ENCODE measurements around the gene CDS2. TPM values are rescaled to one million over a fixed set of nuclear protein-coding genes. Genes with fewer than 3 reads are reported as not detected.

The CDS2 gene
- total and polyA plus RNA-seq, 2 of the 13 experiments (the other 11 are each of a cell fraction or from before 2014, with no cell fraction given), result 81.3 to 153 TPM

DNA sequence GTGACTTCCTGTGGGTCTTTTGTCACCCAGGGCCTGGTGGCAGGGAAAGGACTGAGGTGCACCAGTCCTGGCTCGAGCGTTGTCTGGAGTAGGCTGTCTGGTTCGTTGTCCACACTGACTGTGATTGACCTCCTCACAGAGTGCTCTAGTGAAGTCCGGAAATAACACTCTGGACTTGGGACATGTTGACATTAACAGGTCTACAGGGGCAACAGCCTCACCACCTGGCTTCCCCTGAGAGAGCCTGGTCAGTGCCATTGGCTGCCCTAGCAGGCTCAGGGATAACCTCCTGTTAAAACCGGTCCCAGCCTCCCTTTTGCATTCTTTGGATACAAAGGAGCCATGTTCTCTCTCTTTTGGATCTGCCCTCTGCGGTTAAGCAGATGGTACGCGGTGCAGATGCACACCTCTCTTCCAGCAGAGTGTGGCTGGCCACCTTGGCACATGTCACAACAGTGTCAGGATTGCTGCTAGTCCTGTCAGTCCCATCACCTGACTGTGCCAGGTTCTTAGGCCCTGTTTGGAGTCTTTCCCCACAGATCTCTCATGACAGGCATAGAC is 46.2 kb downstream of the CDS2 start (continued):
- TF ChIP-seq, protein P1, sequence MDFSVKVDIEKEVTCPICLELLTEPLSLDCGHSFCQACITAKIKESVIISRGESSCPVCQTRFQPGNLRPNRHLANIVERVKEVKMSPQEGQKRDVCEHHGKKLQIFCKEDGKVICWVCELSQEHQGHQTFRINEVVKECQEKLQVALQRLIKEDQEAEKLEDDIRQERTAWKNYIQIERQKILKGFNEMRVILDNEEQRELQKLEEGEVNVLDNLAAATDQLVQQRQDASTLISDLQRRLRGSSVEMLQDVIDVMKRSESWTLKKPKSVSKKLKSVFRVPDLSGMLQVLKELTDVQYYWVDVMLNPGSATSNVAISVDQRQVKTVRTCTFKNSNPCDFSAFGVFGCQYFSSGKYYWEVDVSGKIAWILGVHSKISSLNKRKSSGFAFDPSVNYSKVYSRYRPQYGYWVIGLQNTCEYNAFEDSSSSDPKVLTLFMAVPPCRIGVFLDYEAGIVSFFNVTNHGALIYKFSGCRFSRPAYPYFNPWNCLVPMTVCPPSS (IDR thresholded peaks at IDR 0.05), result no peak
- TF ChIP-seq IKZF1 (IDR thresholded peaks at IDR 0.05), result no peak
- no peak for TF ChIP-seq USF2 (IDR thresholded peaks at IDR 0.05; ENCODE audit: low read depth, low read length)
- TF ChIP-seq USF2 (CRISPR knock-in tag; IDR thresholded peaks at IDR 0.05; ENCODE audit: borderline replicate concordance), result no peak
- no peak for TF ChIP-seq HNF1A (IDR thresholded peaks at IDR 0.05; ENCODE audit: low read depth)
- TF ChIP-seq HNF1A (CRISPR knock-in tag; IDR thresholded peaks at IDR 0.05; ENCODE audit: borderline replicate concordance), result no peak
- 0 out of 2 replicates have a peak, but pooled peaks have one; percentile 38 for TF ChIP-seq TBX3 (IDR thresholded peaks at IDR 0.05; ENCODE audit: borderline replicate concordance)
- peak; percentile 86 for TF ChIP-seq PAXIP1 (CRISPR knock-in tag; conservative IDR thresholded peaks at IDR 0.05)
- TF ChIP-seq, protein P2, sequence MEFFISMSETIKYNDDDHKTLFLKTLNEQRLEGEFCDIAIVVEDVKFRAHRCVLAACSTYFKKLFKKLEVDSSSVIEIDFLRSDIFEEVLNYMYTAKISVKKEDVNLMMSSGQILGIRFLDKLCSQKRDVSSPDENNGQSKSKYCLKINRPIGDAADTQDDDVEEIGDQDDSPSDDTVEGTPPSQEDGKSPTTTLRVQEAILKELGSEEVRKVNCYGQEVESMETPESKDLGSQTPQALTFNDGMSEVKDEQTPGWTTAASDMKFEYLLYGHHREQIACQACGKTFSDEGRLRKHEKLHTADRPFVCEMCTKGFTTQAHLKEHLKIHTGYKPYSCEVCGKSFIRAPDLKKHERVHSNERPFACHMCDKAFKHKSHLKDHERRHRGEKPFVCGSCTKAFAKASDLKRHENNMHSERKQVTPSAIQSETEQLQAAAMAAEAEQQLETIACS (CRISPR knock-in tag; IDR thresholded peaks at IDR 0.05), result no peak
- peak; percentile 74 for TF ChIP-seq ZMYM3 (CRISPR knock-in tag; IDR thresholded peaks at IDR 0.05)
- no peak for TF ChIP-seq EZH2 (conservative IDR thresholded peaks at IDR 0.05; ENCODE audit: low read depth, low read length)
- no peak for TF ChIP-seq ATF3 (CRISPR knock-in tag; IDR thresholded peaks at IDR 0.05)
- TF ChIP-seq KAT7 (CRISPR knock-in tag; IDR thresholded peaks at IDR 0.05; ENCODE audit: borderline replicate concordance), result no peak
- no peak for TF ChIP-seq ATRX (CRISPR knock-in tag; IDR thresholded peaks at IDR 0.05; ENCODE audit: borderline replicate concordance)
- no peak for TF ChIP-seq EHMT2 (IDR thresholded peaks at IDR 0.05; ENCODE audit: borderline replicate concordance, low read depth, low read length)
- peak; percentile 48; the same call in 1 of the 2 replicates for TF ChIP-seq ARNT2 (CRISPR knock-in tag; IDR thresholded peaks at IDR 0.05; ENCODE audit: low read depth)
- no peak for TF ChIP-seq ZNF746 (CRISPR knock-in tag; IDR thresholded peaks at IDR 0.05)

Measured in HepG2 (cell line).